GM18498 (cell line): Measurements from ENCODE around the gene RECQL5.
A peak's percentile ranks its signal among the peaks of the same experiment; 100 is the strongest.

ENCODE experiments used
- ATAC-seq: cut with Tn5 transposase; IDR thresholded peaks from one replicate; pipeline ENCODE4 v1.9.1; 2021; ENCODE audit warnings: mild to moderate bottlenecking, moderate library complexity; ENCODE audit not compliant: unreplicated experiment

The RECQL5 gene

DNA sequence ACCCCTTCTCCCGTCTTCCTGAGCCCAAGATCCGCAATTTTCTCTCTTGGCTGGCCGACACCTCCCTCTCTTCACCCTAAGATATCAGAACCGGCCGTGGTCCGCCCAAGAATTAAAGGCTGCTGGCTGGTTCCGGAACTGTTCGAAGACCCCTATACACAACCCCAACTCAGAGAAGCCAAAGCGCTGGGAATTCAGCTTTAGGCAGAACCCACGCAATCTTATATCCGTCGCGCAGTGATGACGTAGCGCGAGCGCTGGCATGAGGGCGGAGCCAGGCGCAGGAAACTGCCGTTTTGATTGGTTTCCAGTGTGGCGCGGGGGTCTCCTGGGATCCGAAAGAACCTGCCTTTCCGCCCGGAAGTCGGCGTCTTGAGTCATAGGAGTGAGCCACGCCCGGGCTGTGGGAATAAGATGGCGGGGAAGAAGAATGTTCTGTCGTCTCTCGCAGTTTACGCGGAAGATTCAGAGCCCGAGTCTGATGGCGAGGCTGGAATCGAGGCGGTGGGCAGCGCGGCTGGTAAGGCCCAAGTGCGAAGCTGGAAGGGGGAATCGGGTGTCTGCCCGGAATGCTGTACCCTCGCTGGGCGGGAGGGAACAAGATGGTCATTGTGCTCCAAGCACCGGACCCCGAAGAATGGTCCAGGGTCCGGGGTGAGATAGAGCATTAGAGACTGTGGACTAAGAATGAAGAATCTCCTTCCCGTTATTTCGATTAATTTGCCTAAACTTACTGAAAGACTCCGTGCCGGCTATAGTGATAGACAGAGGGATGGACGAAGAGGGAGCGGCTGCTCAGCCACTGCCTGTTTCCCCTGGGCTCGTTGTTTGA is at the start of gene RECQL5, which contains the start of gene SAP30BP:
TSS of gene RECQL5 (minus strand) at position 196 of the 832 bp plus-strand sequence. CDS start 597 bp downstream, outside the sequence.
TSS of gene SAP30BP (plus strand) at position 380 of the 832 bp plus-strand sequence. CDS start at position 415, 35 bp downstream.
- ATAC-seq: peak; percentile 79

DNA sequence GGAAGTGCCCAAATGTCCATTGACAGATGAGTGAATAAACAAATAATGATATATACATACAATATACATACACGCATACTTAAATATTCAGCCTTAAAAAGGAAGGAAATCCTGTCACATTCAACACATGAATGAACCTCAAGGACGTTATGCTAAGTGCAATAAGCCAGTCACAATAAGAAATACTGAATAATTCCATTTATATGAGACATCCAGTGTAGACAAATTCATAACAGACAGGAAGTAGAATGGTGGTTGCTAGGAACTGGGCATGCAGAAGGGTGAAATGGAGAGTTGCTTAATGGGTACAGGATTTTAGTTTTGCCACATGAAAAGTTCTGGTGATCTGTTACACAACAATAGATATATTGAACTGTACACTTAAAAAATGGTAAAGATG is 45.5 kb upstream of the RECQL5 start:
- ATAC-seq: no peak

DNA sequence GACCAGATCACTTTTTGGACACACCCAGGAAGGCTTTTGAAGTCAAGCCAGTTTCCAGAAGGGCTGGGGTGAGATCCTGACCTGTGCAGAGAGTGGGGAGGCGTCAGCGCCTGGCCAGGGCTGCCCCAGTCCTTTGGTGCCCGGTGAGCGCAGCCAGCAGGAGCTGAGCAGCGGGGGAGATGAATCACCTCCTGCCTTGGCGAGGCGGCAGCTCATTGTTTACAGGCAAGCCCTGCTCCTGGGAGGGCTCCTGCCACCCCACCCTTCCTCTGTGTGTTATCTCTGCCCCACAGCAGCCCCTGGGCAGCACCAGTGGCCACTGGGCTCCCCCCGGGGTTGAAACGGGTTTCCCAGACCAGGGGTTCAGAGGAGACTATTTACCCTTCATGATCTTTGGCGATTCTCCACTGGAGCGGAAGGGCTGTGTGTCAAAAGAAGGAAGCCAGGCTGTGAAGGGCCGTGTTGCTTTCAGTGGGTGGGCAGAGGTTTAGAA is 40.2 kb upstream of the RECQL5 start:
- ATAC-seq: no peak

DNA sequence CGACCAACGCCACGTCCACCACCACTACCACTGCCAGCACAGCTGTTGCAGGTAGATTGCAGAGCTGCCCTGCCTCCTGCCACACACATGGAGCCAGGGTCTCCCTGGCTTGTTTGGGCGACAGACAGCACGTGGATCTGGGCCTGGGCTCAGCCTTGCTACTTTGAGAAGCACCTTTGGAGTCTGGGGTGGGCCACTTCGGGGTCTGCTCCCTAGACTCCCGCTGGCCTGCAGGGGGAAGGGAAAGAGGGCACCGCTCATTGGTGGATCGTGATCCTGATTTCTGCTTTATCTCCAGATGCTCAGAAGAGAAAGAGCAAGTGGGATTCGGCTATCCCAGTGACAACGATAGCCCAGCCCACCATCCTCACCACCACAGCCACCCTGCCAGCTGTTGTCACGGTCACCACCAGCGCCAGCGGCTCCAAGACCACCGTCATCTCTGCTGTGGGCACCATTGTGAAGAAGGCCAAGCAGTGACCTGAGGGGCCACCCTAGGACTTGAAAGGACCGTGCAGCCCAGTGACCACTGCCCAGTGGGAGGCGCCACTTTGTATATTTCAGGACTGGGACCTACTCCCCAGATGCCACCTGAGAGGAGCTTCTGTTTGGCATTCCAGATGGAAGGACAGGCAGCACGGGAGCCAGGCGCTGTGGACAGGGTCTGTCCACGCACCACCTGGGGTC is 39.2 kb upstream of the RECQL5 start:
- ATAC-seq: no peak

DNA sequence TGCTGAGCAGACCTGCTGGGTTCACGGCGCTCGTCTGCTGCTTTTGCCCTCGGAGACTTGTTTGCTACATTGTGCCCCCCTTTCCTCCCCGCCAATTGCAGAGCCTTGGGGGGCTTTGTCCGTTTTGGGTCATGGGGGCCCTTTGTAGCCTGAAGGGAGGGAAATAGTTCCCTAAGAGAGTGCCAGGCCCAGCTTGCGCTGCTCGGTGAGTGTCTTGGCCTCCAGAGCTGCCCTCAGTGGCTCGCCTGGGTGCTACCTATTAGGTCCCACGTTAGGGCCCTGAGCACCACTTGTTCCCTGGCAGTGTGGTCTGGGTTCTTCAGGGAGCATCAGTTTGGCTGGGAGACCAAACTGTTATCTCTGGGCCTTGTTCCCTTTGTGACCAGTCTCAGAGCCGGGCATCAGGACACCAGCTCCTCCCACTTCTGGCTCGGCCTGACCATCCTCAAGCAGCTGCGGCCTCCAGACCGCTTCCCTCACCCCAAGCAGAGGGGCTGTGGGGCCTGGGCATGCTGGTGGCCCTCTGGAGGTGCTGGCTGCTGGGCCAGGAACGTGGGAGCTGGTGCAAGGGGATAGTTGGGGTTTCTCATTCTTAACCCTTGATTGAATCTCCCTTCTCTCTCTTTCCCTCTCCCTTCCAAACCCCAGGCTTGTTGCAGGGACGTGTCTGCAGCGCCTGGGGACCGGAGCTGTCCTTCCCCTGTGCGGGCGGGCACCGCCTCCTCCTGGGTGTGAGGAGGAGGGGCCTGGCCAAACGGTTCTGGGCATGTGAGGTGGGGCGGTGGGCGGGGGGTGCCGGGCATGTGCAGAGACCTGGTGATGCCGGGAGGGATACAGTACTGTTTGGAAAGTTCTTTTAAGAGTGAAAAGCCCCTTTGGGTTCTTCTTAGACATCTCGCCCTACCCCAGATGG is 38.3 kb upstream of the RECQL5 start:
- ATAC-seq: no peak

GRCh38 chr17:75703591-75703990 is 36.6 kb upstream of the RECQL5 start:
- ATAC-seq: no peak

DNA sequence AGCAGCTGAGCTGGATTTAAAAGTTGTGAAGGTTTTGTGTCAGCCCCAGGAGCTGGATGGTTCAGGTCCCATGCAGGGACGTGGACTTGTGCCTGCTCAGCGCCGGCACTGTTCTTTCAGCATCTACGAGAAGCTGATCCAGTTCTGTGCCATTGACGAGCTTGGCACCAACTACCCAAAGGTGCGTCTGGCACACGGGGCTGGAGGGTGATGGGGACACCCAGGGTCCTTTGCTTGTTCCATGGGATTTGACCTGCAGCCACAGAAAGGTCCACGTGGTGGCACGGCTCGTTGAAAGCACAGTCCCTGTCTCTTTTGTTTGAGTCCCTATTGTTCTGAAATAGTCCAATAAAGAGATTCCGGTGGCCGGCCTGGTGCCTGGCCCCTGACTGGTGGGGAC is 36.2 kb upstream of the RECQL5 start:
- no peak for ATAC-seq

DNA sequence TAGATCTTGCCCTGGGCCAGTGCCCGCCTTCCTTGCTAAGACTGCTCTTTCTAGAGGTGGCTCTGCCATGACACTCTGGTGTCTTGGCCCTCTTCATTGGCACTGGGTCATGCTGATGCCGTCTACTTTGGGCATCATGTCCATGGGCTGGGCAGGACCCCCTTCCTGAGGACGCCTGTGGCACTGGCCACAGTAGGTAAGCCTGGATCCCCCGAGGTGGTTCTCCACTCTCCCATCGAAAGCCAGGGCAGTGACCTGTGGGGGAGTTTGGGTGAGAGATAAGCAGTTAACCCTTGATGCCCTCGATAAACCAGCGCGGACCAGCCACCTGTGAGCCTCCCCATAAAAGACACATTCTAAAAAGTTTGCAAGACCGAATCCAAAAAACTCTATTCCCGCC is 34.3 kb upstream of the RECQL5 start:
- ATAC-seq: no peak

DNA sequence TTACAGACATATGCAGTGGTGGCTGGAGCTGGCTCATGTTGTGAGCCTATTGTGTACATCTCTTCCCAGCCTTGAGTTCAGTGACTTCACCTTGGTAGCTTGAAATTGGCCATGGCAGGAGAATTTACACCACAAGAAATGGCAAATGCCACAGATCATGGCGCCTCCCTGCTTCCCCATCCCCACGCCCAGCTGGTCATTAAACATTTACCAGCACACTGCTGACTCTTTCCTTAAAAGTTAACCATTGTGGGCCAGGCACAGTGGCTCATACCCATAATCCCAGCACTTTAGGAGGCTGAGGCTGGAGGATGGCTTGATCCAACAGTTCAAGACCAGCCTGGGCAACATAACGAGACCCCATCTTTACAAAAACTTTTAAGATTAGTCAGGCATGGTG is 31.7 kb upstream of the RECQL5 start:
- no peak for ATAC-seq

DNA sequence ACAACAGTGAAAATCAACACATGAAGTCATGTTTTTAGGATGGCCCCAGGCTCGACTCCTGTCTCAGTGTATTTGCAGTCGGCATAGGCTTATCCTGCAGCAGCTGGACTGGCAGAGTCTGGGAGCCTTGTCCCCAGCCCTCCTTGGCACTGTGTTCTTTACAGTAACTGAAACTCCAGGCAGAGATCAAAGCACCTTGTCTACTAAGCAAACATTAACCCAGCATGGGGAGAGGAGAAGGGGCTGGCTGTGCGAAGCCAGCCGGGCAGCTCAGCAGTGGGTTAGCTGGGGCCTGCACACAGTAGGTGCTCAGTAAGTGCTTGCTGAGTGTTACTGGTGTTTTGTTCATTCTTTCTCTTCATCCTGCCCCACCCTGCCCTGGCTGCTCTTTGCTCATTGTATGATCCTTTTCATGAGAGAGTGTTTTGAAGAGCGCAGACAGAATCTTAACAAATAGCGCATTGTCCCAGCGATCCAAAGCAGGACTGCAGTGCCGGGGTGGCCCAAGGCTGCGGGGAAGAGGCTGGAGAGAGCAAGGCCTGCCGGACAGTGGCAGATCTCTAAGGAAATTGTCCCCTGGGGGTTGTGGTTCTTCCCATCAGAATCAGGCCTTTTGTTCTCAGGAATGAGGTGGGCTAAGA is 30.8 kb upstream of the RECQL5 start:
- ATAC-seq: no peak

DNA sequence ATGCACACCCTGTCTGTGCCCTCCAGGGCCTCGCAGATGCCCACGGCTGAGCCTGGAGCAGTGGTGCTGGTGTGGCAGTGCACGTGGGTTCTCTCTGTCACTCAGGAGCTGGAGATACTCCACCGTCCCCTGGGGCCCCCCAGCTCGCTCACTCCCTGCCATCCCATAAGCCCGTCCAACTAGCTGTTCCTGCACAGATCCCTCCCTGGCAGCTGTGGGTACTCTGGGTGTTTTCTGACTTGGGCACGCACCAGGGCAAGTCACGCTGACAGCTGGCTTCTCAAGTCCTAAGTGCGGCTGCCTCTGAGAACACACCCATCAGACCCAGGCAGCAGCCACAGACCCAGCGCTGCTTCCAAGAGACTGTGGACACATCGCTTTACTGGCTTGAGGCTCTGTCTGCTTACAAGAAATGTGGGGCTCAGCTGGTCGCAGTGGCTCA is 28.9 kb upstream of the RECQL5 start:
- no peak for ATAC-seq

DNA sequence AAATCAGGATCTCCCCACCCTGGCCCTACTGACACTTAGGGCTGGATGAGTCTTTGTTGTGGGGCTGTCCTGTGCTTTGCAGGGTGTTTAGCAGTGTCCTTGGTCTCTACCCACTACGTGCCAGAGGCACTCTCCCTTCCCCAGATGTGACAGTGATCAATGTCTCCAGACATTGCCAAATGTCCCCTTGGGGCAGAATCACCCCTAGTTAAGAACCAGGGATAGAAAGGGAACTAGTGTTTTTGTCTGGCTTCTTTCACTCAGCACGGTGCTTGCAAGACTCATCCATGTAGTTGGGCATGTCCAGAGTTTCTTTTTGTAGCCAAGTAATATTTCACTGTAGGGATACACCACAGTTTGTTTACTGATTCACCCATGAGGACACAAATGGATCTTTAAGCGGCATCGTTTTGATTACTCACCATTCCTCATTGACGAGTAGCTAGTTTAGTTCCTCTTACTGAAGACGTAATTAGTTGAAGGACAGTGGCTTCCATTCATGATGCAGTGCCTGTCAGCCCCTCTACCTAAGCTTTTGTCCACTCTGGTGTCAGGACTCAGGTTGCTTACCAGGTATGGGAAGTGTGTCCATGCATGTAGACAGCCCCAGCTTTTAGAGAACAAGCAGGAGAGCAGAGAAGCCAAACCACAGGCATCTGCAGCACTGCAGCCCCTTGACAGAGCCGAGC is 28.3 kb upstream of the RECQL5 start:
- no peak for ATAC-seq

GRCh38 chr17:75694536-75694935 is 27.6 kb upstream of the RECQL5 start:
- ATAC-seq: no peak

GRCh38 chr17:75693500-75694481 is 26.8 kb upstream of the RECQL5 start:
- ATAC-seq: no peak

- no peak for ATAC-seq
Observed at GRCh38 chr17:75692976-75693375, 26.0 kb upstream of the RECQL5 start.

- no peak for ATAC-seq
Observed at GRCh38 chr17:75691801-75692626, 25.1 kb upstream of the RECQL5 start.

- no peak for ATAC-seq
Observed at GRCh38 chr17:75691371-75691791, 24.4 kb upstream of the RECQL5 start.

DNA sequence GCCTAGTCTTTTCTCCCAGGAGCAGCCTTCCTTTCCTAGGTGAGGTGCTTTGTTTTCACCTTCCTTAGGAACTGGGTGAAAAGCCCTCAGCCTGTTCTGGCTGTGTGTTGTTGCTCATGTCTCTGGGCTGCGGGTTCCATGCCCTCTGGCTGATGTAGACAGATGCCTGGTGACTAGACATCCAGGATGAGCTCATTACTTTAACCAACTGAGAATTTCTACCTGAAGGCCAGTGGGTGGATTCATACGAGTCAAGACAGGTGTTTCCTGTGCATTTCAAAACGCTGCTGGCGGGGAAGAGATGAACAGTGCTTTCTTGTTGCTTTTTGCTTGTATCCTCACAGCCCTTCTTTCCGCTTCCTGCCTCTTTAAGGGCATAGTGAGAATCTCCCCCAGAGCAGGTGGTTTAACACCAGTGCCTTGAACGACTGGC is 22.5 kb upstream of the RECQL5 start:
- no peak for ATAC-seq
